ENCODE measurements around the gene GINS2.
A peak's percentile ranks its signal among the peaks of the same experiment; 100 is the strongest.

GINS2 gene

GRCh38 chr16:85688586-85689284 lies at the start of gene GINS2:
Gene GINS2, minus strand, starts transcription at chr16:85688954. Its CDS starts 56 bp downstream, at chr16:85688898.
- intact Hi-C loops (cut with DNase I): no loop called here
- peak; percentile 69 to 93 (median 89) for DNase-seq

DNA sequence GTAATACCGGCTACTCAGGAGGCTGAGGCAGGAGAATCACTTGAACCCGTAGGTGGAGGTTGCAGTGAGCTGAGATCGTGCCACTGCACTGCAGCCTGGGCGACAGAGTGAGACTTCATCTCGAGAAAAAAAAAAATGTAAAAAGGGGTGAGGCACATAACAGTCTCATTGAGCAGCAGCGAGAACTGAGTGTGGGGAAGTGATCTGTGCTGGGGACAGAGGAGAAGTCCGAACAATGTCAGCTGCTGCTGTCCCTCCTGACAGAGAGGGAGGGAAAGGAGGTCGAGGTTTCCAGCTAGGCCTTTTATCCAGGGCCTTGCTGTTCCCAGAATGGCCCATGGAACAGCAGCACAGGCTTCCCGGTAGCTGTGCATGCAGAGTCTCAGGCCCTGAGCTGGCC lies 48.2 kb upstream of the GINS2 start:
- DNase-seq: no peak
- intact Hi-C loops (cut with DNase I): no loop called here

- intact Hi-C loops (cut with DNase I): no loop called here
- no peak for DNase-seq
Measured at GRCh38 chr16:85735946-85736345, 47.2 kb upstream of the GINS2 start.

DNA sequence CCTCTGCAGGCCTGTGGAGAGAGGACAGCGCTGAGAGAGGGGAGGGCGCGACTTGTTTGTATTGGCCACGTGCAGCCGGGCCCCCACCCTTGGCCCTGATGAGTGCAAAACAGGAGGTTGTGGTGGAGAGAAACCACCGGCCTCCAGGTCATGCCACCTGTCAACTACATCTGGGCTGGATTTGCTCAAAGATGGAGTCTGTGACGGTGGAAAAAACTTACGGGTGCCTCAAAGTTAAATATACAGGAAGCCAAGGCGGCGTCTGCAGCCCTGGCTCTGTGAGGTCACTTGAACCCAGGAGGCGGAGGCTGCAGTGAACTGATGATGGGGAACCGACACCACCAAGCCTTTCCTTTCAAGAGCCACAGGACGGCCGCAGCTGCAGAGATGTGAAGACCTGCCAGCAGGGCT lies 46.5 kb upstream of the GINS2 start:
- DNase-seq: no peak
- intact Hi-C loops (cut with DNase I): no loop called here

- intact Hi-C loops (cut with DNase I): no loop called here
- no peak for DNase-seq
Measured at GRCh38 chr16:85734311-85735017, 45.7 kb upstream of the GINS2 start.

DNA sequence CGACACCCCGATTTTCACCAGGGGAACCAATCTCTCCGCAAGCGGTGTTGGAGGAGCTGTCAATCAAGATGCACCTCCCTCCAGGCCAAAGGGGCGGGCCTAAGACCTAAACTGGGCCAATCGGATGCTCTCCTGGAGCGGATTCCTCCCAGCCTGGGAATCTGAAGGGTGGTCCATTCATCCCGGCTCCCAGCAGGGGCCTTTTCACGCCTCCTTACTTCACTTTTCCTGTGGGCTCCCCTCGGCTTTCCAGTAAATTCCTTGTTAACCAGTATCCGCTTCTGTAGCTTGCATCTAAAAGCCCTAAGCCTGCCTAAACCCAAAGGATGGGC lies 45.1 kb upstream of the GINS2 start:
- DNase-seq: no peak
- intact Hi-C loops (cut with DNase I): no loop called here

DNA sequence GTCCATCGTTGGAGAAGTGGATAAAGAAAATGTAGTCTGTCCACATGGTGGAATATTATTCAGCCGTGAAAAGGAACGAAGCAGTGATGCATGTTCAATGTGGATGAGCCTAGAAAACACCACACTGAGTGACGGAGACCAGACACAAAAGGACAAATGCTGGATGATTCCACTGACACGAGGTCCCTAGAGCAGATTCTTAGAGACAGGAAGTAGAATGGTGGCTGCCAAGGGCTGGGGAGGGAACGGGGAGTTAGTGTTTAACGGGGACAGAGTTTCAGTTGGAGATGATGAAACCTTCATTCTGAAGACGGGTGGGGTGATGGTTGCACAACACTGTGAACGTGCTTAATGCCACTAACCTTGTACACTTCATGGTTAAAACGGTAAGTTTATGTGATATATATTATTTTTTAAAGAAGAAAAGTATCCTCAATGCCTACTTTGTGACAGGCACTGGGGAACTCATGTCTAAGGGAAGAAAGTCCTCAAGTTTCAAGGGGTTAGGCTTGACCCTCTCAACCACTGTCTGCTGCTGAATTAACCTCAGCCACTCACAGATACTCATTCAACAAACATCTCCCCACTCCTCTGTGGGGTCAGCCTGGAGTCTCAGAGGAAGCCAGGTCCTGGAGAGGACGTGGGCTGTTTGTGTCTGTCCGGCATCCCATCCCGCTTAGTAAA lies 44.5 kb upstream of the GINS2 start:
- intact Hi-C loops (cut with DNase I): no loop called here
- DNase-seq: no peak

DNA sequence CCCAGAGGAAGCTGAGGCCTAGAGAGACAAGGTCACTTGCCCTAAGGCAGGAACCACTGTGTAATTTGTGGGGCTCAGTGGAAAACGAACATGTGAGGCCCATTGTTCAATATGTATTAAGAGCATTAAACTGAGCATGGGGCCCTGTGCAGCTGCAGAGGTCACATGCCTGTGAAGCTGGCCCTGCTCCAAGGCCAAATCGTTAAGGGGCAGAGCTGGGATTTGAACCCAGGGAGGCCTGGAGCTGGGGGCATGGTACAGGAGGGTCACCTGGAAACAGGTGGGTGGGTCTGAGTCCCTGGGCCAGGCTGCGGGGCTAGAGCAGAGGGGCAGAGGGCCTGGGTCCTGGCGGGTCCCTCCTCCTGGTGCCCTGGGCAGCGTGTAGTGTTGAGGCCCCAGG lies 42.4 kb upstream of the GINS2 start:
- intact Hi-C loops (cut with DNase I): no loop called here
- DNase-seq: no peak

- intact Hi-C loops (cut with DNase I): no loop called here
- DNase-seq: no peak
Measured at GRCh38 chr16:85730186-85730465, 41.4 kb upstream of the GINS2 start.

DNA sequence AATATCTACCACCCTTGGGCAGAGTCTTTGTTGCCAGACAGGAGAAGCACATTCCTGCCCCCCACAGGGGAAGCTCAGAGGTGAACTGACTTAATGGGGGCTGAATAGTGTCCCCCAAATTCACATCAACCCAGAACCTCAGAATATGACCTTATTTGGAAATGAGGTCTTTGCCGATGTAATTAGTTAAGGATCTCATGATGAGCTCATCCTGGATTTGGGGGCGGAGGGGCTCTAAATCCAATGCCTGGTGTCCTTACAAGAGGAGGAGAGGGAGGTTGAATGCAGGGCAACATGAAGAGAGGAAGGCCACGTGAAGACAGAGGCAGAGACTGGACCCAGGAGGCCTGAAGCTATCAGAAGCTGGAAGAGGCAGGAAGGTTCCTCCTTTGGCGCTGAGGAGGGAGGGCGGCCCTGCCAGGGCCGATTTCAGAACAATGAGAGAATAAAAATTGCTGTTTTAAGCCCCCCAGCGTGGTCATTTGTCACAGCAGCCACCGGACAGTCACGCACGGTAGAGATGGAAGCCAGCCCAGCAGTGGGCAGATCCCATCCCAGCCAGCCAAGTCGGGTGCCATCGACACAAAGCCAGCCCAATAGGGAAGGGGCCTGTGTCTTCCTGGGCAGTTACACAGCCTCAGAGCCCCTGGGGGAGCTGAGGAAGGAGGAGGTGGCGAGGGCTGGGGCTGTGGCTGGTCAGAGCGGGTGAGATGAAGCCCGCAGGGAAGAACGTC lies 40.9 kb upstream of the GINS2 start:
- peak in 1 of 42 donors; percentile 52 for DNase-seq
- intact Hi-C loops (cut with DNase I): no loop called here

GRCh38 chr16:85728879-85729278 lies 40.1 kb upstream of the GINS2 start:
- DNase-seq: no peak
- intact Hi-C loops (cut with DNase I): no loop called here

- DNase-seq: no peak
- intact Hi-C loops (cut with DNase I): no loop called here
Measured at GRCh38 chr16:85724936-85725335, 36.2 kb upstream of the GINS2 start.

- no peak for DNase-seq
- intact Hi-C loops (cut with DNase I): no loop called here
Measured at GRCh38 chr16:85724126-85724879, 35.5 kb upstream of the GINS2 start.

DNA sequence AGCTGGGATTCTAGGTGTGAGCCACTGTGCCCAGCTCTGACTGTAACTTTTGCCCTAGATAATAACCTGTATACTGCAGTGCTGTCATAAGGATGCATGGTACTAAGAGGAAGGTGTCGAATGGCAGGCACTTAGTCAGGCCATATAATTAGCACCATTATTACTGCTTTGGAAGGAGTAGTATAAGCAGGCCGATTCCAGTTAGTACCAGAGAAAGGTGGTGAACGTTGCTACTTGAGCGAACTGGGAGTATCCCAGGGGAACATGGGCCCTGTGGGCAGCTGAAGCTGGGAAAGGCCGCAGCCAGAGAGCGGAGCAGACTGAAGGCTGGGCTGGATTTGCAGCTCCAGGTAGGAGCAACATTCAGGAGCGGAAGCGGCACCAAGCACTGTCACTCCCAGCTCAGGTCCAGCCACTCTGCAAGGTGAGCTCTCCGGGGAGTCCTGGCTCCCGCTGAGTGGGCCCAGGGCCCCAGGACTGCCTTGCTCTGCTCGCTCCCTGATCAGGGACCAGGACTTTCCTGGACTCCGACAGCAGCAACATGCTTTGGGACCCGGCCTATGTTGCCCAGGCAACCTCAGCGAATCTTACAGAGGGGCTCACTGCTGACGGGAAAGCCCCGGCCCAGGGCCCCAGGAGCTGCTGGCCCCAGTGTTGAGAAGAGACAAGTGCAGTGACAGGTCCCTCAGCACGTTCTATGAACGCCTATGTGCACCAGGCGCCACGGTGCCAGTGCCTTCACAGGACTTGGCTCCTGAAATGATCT lies 33.6 kb upstream of the GINS2 start:
- intact Hi-C loops (cut with DNase I): no loop called here
- DNase-seq: peak in 11 of 42 donors; percentile 15 to 60 (median 28)

DNA sequence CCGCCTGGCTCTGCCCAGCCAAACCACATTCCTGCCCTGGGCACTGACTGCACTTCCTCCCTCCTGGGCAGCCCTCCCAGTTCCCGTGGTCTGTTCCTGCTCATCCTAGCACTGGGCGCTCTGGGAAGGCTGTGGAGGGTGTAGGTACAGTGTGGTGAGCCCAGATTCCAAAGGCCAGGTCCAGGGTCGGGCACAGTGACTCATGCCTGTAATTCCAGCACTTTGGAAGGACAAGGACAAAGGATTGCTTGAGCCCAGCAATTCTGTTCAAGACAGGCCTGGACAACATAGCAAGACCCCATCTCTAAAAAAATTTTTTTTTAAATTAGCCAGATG lies 31.5 kb upstream of the GINS2 start:
- intact Hi-C loops (cut with DNase I): no loop called here
- DNase-seq: no peak

DNA sequence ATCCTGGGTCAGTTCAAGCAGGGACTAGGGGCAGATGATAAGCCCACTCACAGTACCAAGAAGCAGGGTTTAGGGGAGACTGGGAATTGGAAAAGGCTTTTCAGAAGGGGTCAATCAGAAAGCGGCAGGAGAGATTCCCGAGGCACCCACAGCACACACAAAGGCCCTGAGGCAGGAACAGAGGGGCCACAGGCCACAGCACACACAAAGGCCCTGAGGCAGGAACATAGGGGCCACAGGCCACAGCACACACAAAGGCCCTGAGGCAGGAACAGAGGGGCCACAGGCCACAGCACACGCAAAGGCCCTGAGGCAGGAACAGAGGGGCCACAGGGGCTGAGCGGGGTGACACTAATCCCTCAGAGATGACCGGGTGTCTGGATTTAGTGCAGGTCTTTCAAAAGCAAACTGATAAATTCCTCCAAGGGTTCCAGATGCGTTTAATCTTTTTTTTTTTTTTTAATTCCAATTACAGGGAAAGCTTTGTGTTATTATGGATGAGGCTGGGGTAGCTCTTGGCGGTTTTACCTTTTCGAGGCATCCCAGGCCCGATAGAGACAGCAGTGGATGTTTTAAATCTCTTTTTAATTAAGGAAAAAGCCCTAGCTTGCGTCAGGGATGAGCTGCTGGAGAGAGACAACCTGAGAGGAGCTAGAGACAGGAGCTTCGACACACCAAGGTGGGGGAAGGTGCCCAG lies 31.0 kb upstream of the GINS2 start:
- intact Hi-C loops (cut with DNase I): loop anchor here (10.0 kb wide), 1 partner anchor 65 kb away; no protein-coding TSS in a partner anchor
- DNase-seq: no peak

DNA sequence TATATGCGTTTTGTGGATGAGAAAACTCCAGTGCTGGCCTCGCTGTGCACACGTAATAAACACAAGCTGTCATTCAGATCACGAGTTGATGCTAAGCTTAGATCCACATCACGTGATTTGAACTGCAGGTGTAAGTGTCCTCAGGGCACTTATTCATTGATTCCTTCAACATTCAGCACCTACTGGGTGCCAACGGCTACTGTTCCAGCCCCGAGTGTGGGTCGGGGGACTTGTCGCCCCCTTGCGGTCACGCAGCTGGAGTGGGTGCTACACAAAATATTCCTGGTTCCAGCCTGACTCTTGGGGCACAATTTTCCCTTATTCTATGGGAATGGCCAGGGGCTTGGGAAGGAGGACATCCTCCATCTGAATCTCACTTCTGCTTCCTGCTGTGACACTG lies 29.9 kb upstream of the GINS2 start:
- peak in 3 of 42 donors; percentile 22 to 42 (median 41) for DNase-seq
- intact Hi-C loops (cut with DNase I): loop anchor here (10.0 kb wide), 1 partner anchor 64 kb away; no protein-coding TSS in a partner anchor

DNA sequence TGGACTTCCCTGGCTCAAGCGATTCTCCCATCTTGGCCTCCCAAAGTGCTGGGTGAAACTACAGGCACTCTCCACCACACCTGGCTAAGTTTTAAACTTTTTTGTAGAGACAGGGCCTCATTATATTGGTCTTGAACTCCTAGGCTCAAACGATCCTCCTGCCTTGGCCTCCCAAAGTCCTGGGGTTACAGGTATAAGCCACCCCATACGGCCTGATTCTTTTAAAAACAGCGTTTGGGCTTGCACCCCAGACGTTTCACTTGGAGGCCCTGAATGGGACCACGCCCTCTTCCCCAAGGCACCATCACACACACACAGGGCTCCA lies 29.4 kb upstream of the GINS2 start:
- DNase-seq: no peak
- intact Hi-C loops (cut with DNase I): loop anchor here (10.0 kb wide), 1 partner anchor 63 kb away; no protein-coding TSS in a partner anchor

Data from head of caudate nucleus (tissue), 42 donors.